Chondrocyte (in vitro differentiated cells): ENCODE data around the gene CEACAM5. TPM values are rescaled to one million over a fixed set of nuclear protein-coding genes. Genes with fewer than 3 reads are reported as not detected.

ENCODE experiments used
- DNase-seq: peaks from one replicate; pipeline ENCODE4 v3.0.0; 2021; ENCODE audit warnings: mixed read lengths, low spot score
- H3K27ac Mint-ChIP-seq: one replicate; pipeline ENCODE4 v1.8.0; 2021; ENCODE audit warnings: mild to moderate bottlenecking, moderate library complexity, mixed read lengths; ENCODE audit not compliant: unreplicated experiment
- H3K27me3 Mint-ChIP-seq: 2 replicates; pipeline ENCODE4 v1.8.0; 2021; ENCODE audit warnings: low read depth, mixed read lengths
- H3K36me3 Mint-ChIP-seq: 2 replicates; pipeline ENCODE4 v1.8.0; 2021; ENCODE audit warnings: low read depth, mixed read lengths
- H3K4me1 Mint-ChIP-seq: 2 replicates; pipeline ENCODE4 v1.8.0; 2021; ENCODE audit warnings: low read depth, mild to moderate bottlenecking, mixed read lengths
- H3K4me3 Mint-ChIP-seq: one replicate; pipeline ENCODE4 v1.8.0; 2021; ENCODE audit warnings: mild to moderate bottlenecking, moderate library complexity, mixed read lengths; ENCODE audit not compliant: unreplicated experiment
- H3K9me3 Mint-ChIP-seq: 2 replicates; pipeline ENCODE4 v1.8.0; 2021; ENCODE audit warnings: low read depth, mixed read lengths
- CTCF ChIP-seq: fragments of 200-600 bp; sonication (generic); IDR thresholded peaks from 2 replicates; pipeline ENCODE4 v1.5.0; 2021; ENCODE audit warnings: antibody characterized with exemption, mild to moderate bottlenecking, moderate library complexity
- total RNA-seq: library from RNA; stranded (reverse); gene quantifications from 3 replicates; pipeline ENCODE4 v1.2.1, GENCODE V29; 2021

The CEACAM5 gene
- total RNA-seq, 1 donor from 2014 or later, result not detected

- peaks cover 18% of the 10 kb centered on the region for H3K9me3 Mint-ChIP-seq
- H3K27ac Mint-ChIP-seq, result no peak overlapping the region
- DNase-seq, result no peak
- H3K4me1 Mint-ChIP-seq, result no peaks in the 10 kb centered on the region
- H3K27me3 Mint-ChIP-seq, result peaks cover 2% of the 10 kb centered on the region
- H3K4me3 Mint-ChIP-seq, result no peak overlapping the region
- no peaks in the 10 kb centered on the region for H3K36me3 Mint-ChIP-seq
- no peak for TF ChIP-seq CTCF
These were observed 11.8 kb upstream of the CEACAM5 start for GRCh38 chr19:41696402-41697197.

GRCh38 chr19:41697198-41697855 lies 11.1 kb upstream of the CEACAM5 start:
- no peak for TF ChIP-seq CTCF
- H3K4me1 Mint-ChIP-seq, result no peaks in the 10 kb centered on the region
- H3K27me3 Mint-ChIP-seq, result peaks cover 2% of the 10 kb centered on the region
- no peaks in the 10 kb centered on the region for H3K36me3 Mint-ChIP-seq
- H3K27ac Mint-ChIP-seq, result no peak overlapping the region
- no peak overlapping the region for H3K4me3 Mint-ChIP-seq
- DNase-seq, result no peak
- peaks cover 11% of the 10 kb centered on the region for H3K9me3 Mint-ChIP-seq

- Mint-ChIP-seq H3K4me3 (no peak overlapping the region), H3K27ac (no peak overlapping the region), H3K36me3 (no peaks in the 10 kb centered on the region), H3K27me3 (peaks cover 2% of the 10 kb centered on the region), H3K4me1 (no peaks in the 10 kb centered on the region), H3K9me3 (no peaks in the 10 kb centered on the region)
- TF ChIP-seq CTCF, result no peak
- no peak for DNase-seq
These were observed 9.6 kb upstream of the CEACAM5 start for GRCh38 chr19:41698746-41699230.

GRCh38 chr19:41699231-41699967 lies 9.0 kb upstream of the CEACAM5 start:
- no peak for DNase-seq
- no peak overlapping the region for H3K4me3 Mint-ChIP-seq
- H3K9me3 Mint-ChIP-seq, result no peaks in the 10 kb centered on the region
- H3K4me1 Mint-ChIP-seq, result no peaks in the 10 kb centered on the region
- peaks cover 2% of the 10 kb centered on the region for H3K27me3 Mint-ChIP-seq
- no peak for TF ChIP-seq CTCF
- H3K36me3 Mint-ChIP-seq, result no peaks in the 10 kb centered on the region
- no peak overlapping the region for H3K27ac Mint-ChIP-seq

- H3K4me1 Mint-ChIP-seq, result no peaks in the 10 kb centered on the region
- peaks cover 2% of the 10 kb centered on the region for H3K27me3 Mint-ChIP-seq
- TF ChIP-seq CTCF, result no peak
- DNase-seq, result no peak
- no peaks in the 10 kb centered on the region for H3K9me3 Mint-ChIP-seq
- H3K27ac Mint-ChIP-seq, result no peak overlapping the region
- H3K36me3 Mint-ChIP-seq, result no peaks in the 10 kb centered on the region
- H3K4me3 Mint-ChIP-seq, result no peak overlapping the region
These were observed 8.5 kb upstream of the CEACAM5 start for GRCh38 chr19:41699968-41700323.
